HCT116 (cell line): ENCODE measurements around the gene SH2B3. TPM values are rescaled to one million over a fixed set of nuclear protein-coding genes. Genes with fewer than 3 reads are reported as not detected.

Source experiments
- ATAC-seq: fragments of 200-7000 bp; cut with Tn5 transposase; 2 replicates; pipeline ENCODE4 v1.9.1; 2020; ENCODE audit warnings: mild to moderate bottlenecking, moderate library complexity
- BruUV-seq: library from RNA; stranded (reverse); fragments of 400-500 nt; replicated peaks from 2 replicates; lab custom pipeline; 2021; lab: Mats Ljungman, UMichigan
- CTCF ChIA-PET: fragments of 300-600 bp; sonication (Branson Sonifier 250); formaldehyde crosslinking; loops from one replicate; lab custom pipeline; 2021; ENCODE audit warnings: antibody characterized with exemption; lab: Charles Lee
- POLR2A ChIA-PET: fragments of 300-600, 350-600 bp; sonication (Branson Sonifier 250); formaldehyde crosslinking; loops from one replicate; lab custom pipeline; 2021; ENCODE audit warnings: antibody characterized with exemption; lab: Charles Lee
- RAD21 ChIA-PET, 2 experiments: fragments of 300-600 bp; sonication (Branson Sonifier 250); formaldehyde crosslinking; loops; one replicate each; lab custom pipeline; 2023; ENCODE audit warnings: low total read pairs in 2 of 2; ENCODE audit not compliant: uncharacterized antibody in 2 of 2, unreplicated experiment in 2 of 2, low non-redundant PET in 1 of 2; lab: Charles Lee
- DNase-seq: peaks from one replicate; pipeline ENCODE4 v3.0.0-alpha.2; 2010; ENCODE audit warnings: low read depth, low spot score
- H2AFZ ChIP-seq: fragments of 200-600 bp; shearing (Covaris generic), sonication (generic); 2 replicates; pipeline ENCODE4 v1.6.1; 2017; ENCODE audit warnings: low read depth, mixed run types, mixed read lengths, antibody characterized with exemption, low read length; ENCODE audit not compliant: poor library complexity, severe bottlenecking
- H3K27ac ChIP-seq: 2 replicates; pipeline ENCODE4 v1.5.1; 2012; ENCODE audit warnings: low read depth, low read length
- H3K27me3 ChIP-seq: fragments of 200-600 bp; sonication (generic); 2 replicates; pipeline ENCODE4 v1.6.1; 2016; ENCODE audit warnings: mixed run types, low read length, mixed read lengths; ENCODE audit not compliant: insufficient read depth
- H3K36me3 ChIP-seq, 2 experiments: fragments of 200-500 bp in 1 of 2; fragments of 200-600 bp in 1 of 2; sonication (Bioruptor generic) in 1 of 2; sonication (generic) in 1 of 2; 2 replicates each; pipeline versions ENCODE4 v1.5.1 to v1.6.1; 2014 to 2016; ENCODE audit warnings: low read length in 2 of 2, inconsistent platforms in 1 of 2, mixed read lengths in 1 of 2, mixed run types in 1 of 2; ENCODE audit not compliant: insufficient read depth in 2 of 2, control insufficient read depth in 1 of 2
- H3K4me1 ChIP-seq, 2 experiments: fragments of 200-600 bp in 1 of 2; sonication (generic) in 1 of 2; 2 replicates each; pipeline versions ENCODE4 v1.5.1 to v1.6.1; 2012 to 2017; ENCODE audit warnings: low read length in 2 of 2, inconsistent platforms in 1 of 2, mild to moderate bottlenecking in 1 of 2, mixed read lengths in 1 of 2, mixed run types in 1 of 2, moderate library complexity in 1 of 2; ENCODE audit not compliant: insufficient read depth in 2 of 2, control insufficient read depth in 1 of 2
- H3K4me2 ChIP-seq: fragments of 200-600 bp; sonication (generic); 2 replicates; pipeline ENCODE4 v1.6.1; 2017; ENCODE audit warnings: mixed run types, low read length, mixed read lengths
- H3K4me3 ChIP-seq, 2 experiments: fragments of 200-600 bp in 1 of 2; sonication (generic) in 1 of 2; replicated peaks in 1 of 2; 2 replicates each; pipeline ENCODE4 v1.5.1; 2011 to 2016; ENCODE audit warnings: low read length in 2 of 2, control low read depth in 1 of 2, low read depth in 1 of 2, mild to moderate bottlenecking in 1 of 2, mixed read lengths in 1 of 2, mixed run types in 1 of 2
- H3K79me2 ChIP-seq: fragments of 200-600 bp; sonication (generic); 2 replicates; pipeline ENCODE4 v1.6.1; 2017; ENCODE audit warnings: mild to moderate bottlenecking, mixed run types, low read length, moderate library complexity, mixed read lengths; ENCODE audit not compliant: insufficient read depth
- H3K9ac ChIP-seq: fragments of 200-600 bp; sonication (generic); 2 replicates; pipeline ENCODE4 v1.6.1; 2016; ENCODE audit warnings: low read length, mixed read lengths
- H3K9me2 ChIP-seq: fragments of 200-600 bp; sonication (generic), shearing (Covaris generic); 2 replicates; pipeline ENCODE4 v1.6.1; 2017; ENCODE audit warnings: mixed run types, mild to moderate bottlenecking, moderate library complexity; ENCODE audit not compliant: insufficient read depth
- H3K9me3 ChIP-seq, 2 experiments: fragments of 200-500 bp in 1 of 2; fragments of 200-600 bp in 1 of 2; sonication (Bioruptor generic) in 1 of 2; sonication (generic) in 1 of 2; 2 replicates each; pipeline ENCODE4 v1.6.1; 2014 to 2017; ENCODE audit warnings: low read length in 2 of 2, mixed read lengths in 2 of 2, inconsistent platforms in 1 of 2, low read depth in 1 of 2, mild to moderate bottlenecking in 1 of 2, mixed run types in 1 of 2, moderate library complexity in 1 of 2; ENCODE audit not compliant: control insufficient read depth in 1 of 2, insufficient read depth in 1 of 2
- H4K20me1 ChIP-seq: fragments of 200-600 bp; sonication (generic), shearing (Covaris generic); 2 replicates; pipeline ENCODE4 v1.6.1; 2017; ENCODE audit warnings: mixed run types, mild to moderate bottlenecking, moderate library complexity; ENCODE audit not compliant: insufficient read depth
- ELF1 ChIP-seq: IDR thresholded peaks from 2 replicates; pipeline ENCODE4 v1.6.1; 2012; ENCODE audit warnings: low read depth, borderline replicate concordance
- EZH2phosphoT487 ChIP-seq: fragments of 200-600 bp; IDR thresholded peaks from 2 replicates; pipeline ENCODE4 v1.6.1; 2018; ENCODE audit warnings: antibody characterized with exemption, borderline replicate concordance
- FOSL1 ChIP-seq: IDR thresholded peaks from 2 replicates; pipeline ENCODE4 v1.6.1; 2012; ENCODE audit warnings: low read depth
- JUND ChIP-seq: IDR thresholded peaks from 2 replicates; pipeline ENCODE4 v1.6.1; 2012
- POLR2A ChIP-seq: IDR thresholded peaks from 2 replicates; pipeline ENCODE4 v1.7.0; 2011; ENCODE audit warnings: borderline replicate concordance; ENCODE audit not compliant: insufficient read depth, insufficient read length; ENCODE audit errors: extremely low read depth
- POLR2AphosphoS5 ChIP-seq: IDR thresholded peaks from 2 replicates; pipeline ENCODE4 v1.6.1; 2011; ENCODE audit warnings: mild to moderate bottlenecking, low read depth, low read length, moderate library complexity
- RAD21 ChIP-seq: IDR thresholded peaks from 2 replicates; pipeline ENCODE4 v1.6.1; 2012; ENCODE audit warnings: low read depth, mild to moderate bottlenecking
- SIN3A ChIP-seq: IDR thresholded peaks from 2 replicates; pipeline ENCODE4 v1.6.1; 2012; ENCODE audit warnings: low read depth
- SRF ChIP-seq: IDR thresholded peaks from 2 replicates; pipeline ENCODE4 v1.6.1; 2012; ENCODE audit warnings: low read depth
- TCF7L2 ChIP-seq: IDR thresholded peaks from 2 replicates; pipeline ENCODE4 v1.7.0; 2011; ENCODE audit warnings: borderline replicate concordance, inconsistent platforms; ENCODE audit not compliant: insufficient read depth, insufficient read length; ENCODE audit errors: extremely low read depth
- YY1 ChIP-seq: IDR thresholded peaks from 2 replicates; pipeline ENCODE4 v1.6.1; 2011; ENCODE audit warnings: low read length, low read depth, moderate library complexity, mild to moderate bottlenecking; ENCODE audit not compliant: insufficient replicate concordance; ENCODE audit errors: extremely low read depth
- ZFX ChIP-seq: fragments of 450-650 bp; IDR thresholded peaks from 2 replicates; pipeline ENCODE4 v1.6.1; 2017
- intact Hi-C: fragments of 100-400 bp; cut with micrococcal nuclease; formaldehyde crosslinking; loops from 2 replicates; pipeline ENCODE4 v1.10.0; 2022
- total RNA-seq: library from RNA; stranded (reverse); gene quantifications from one replicate; pipeline ENCODE4 v1.2.1, GENCODE V29; 2021; ENCODE audit not compliant: unreplicated experiment
- TF ChIP-seq, protein P1 (sequence below): IDR thresholded peaks from 2 replicates; pipeline ENCODE4 v1.6.1; 2012; ENCODE audit warnings: low read depth
- TF ChIP-seq, protein P2 (sequence below): IDR thresholded peaks from 2 replicates; pipeline ENCODE4 v1.6.1; 2012
- TF ChIP-seq, protein P3 (sequence below): IDR thresholded peaks from 2 replicates; pipeline ENCODE4 v1.6.1; 2012

The SH2B3 gene
- total RNA-seq, 1 experiment from 2014 or later: 17.3 TPM

DNA sequence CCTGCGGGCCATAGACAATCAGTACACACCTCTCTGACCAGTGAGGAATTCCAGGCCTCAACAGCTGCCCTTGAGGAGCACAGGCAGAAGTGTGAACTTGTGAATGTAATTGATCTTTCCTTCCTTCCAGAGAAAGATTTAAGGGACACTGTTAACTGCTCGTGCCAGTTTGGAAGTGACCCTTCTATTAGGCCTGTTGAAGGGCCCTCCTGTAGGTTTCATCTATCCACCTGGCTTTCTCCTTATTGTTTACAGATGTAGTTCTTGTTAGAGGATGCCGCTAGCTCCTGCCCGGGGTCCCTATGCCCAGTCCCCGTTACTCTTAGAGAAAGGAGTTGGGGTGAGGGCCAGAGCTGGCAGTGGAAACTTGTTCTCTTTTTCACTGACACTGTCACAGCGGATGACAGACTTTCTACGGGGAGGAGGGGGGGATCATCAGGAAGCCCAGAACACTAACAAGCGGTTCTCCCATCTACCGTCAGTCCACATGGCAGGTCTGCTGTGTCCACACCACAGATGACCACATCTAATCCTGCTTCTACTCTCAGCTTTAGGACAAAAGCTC lies 42.6 kb downstream of the SH2B3 start:
- H3K4me3 ChIP-seq: no peak overlapping the region
- H3K27ac ChIP-seq: no peak overlapping the region
- ChIA-PET RAD21 (no interaction called here), CTCF (no interaction called here), POLR2A (interaction anchor here (1.0 kb wide), 1 partner anchor 10 kb away, joined by 3 read pairs; no protein-coding TSS in a partner anchor)
- no peaks in the 10 kb centered on the region for H3K79me2 ChIP-seq
- no peaks in the 10 kb centered on the region for H3K27me3 ChIP-seq
- no TSS peak for BruUV-seq
- peaks cover 33 to 36% of the 10 kb centered on the region in 2 experiments; a peak in 3 of 4 replicates for H3K36me3 ChIP-seq
- H3K9me2 ChIP-seq: no peaks in the 10 kb centered on the region
- DNase-seq (no peak), ATAC-seq (no peak)
- H4K20me1 ChIP-seq: no peaks in the 10 kb centered on the region; the same call in 1 of the 2 replicates
- TF ChIP-seq ELF1 (no peak), FOSL1 (no peak), POLR2A (no peak), POLR2AphosphoS5 (no peak), EZH2phosphoT487 (no peak)
- H3K9ac ChIP-seq: no peak overlapping the region
- no peak overlapping the region for H3K4me2 ChIP-seq
- H3K9me3 ChIP-seq: no peaks in the 10 kb centered on the region
- no peak overlapping the region for H2AFZ ChIP-seq
- no peaks in the 10 kb centered on the region for H3K4me1 ChIP-seq
- intact Hi-C loops: no loop called here

DNA sequence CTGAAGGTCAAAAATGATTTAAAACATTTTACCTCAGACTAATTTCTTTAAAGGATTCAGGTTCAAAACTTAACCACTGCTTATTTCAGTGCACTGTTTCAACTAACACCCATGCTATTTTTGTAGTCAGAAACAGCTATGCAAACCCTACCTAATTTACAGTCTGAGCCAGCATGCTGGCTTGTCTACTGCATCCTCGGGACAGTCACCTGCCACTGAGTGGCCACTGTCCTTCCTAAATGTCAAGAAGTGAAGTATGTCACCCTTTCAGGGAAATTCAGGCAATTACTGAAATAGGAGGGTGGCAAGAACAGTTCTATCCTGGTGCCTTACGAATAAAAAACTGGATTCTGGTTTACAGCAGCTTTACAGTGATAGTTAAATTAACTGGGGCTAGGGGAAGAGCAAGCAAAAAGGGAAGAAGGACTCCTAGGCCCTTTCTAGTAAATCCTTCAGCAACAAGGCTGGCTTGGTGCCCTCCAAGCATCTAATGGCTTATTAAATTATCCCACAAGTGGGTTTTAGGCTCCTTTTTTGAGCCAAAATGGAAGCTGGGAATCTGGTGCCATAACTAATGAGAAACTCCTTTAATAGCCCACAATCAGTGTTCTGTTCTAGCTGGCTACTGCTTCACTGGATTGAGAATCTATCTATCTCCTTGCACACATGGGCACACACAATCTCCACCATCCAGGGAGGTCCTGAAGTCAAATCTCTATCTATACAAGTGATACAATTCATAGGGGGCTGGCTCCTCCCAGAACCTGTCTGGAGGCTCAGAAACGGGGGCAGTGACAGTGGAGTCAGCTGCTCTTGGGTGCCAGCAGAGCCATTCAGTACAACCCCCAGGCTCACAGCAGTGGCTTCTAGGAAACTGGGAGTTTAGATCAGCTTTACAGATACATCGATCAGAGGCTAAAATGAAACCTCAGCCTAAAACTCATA lies 43.4 kb downstream of the SH2B3 start:
- Histone ChIP-seq H3K4me3 (no peak overlapping the region), H3K4me2 (no peak overlapping the region), H3K36me3 (peaks cover 40% of the 10 kb centered on the region in 2 experiments; a peak in 3 of 4 replicates), H3K27ac (no peak overlapping the region), H2AFZ (no peak overlapping the region), H3K9me2 (no peaks in the 10 kb centered on the region), H3K9ac (no peak overlapping the region), H4K20me1 (no peaks in the 10 kb centered on the region; the same call in 1 of the 2 replicates), H3K79me2 (no peaks in the 10 kb centered on the region), H3K4me1 (no peaks in the 10 kb centered on the region), H3K27me3 (no peaks in the 10 kb centered on the region), H3K9me3 (no peaks in the 10 kb centered on the region)
- ChIA-PET RAD21 (no interaction called here), POLR2A (interaction anchor here (1.0 kb wide), 1 partner anchor 10 kb away, joined by 3 read pairs; no protein-coding TSS in a partner anchor), CTCF (interaction anchor here (4.2 kb wide), 1 partner anchor 51 kb away, joined by 94 read pairs; no protein-coding TSS in a partner anchor)
- ATAC-seq: no peak
- BruUV-seq: TSS peak; percentile 30
- DNase-seq: no peak
- intact Hi-C loops: no loop called here
- TF ChIP-seq, protein P1, sequence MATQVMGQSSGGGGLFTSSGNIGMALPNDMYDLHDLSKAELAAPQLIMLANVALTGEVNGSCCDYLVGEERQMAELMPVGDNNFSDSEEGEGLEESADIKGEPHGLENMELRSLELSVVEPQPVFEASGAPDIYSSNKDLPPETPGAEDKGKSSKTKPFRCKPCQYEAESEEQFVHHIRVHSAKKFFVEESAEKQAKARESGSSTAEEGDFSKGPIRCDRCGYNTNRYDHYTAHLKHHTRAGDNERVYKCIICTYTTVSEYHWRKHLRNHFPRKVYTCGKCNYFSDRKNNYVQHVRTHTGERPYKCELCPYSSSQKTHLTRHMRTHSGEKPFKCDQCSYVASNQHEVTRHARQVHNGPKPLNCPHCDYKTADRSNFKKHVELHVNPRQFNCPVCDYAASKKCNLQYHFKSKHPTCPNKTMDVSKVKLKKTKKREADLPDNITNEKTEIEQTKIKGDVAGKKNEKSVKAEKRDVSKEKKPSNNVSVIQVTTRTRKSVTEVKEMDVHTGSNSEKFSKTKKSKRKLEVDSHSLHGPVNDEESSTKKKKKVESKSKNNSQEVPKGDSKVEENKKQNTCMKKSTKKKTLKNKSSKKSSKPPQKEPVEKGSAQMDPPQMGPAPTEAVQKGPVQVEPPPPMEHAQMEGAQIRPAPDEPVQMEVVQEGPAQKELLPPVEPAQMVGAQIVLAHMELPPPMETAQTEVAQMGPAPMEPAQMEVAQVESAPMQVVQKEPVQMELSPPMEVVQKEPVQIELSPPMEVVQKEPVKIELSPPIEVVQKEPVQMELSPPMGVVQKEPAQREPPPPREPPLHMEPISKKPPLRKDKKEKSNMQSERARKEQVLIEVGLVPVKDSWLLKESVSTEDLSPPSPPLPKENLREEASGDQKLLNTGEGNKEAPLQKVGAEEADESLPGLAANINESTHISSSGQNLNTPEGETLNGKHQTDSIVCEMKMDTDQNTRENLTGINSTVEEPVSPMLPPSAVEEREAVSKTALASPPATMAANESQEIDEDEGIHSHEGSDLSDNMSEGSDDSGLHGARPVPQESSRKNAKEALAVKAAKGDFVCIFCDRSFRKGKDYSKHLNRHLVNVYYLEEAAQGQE: no peak
- TF ChIP-seq RAD21 (no peak), TCF7L2 (no peak), JUND (no peak), POLR2AphosphoS5 (no peak), YY1 (no peak), SRF (no peak), ZFX (no peak), EZH2phosphoT487 (no peak), SIN3A (no peak)
- TF ChIP-seq, protein P2, sequence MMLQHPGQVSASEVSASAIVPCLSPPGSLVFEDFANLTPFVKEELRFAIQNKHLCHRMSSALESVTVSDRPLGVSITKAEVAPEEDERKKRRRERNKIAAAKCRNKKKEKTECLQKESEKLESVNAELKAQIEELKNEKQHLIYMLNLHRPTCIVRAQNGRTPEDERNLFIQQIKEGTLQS: no peak
- TF ChIP-seq, protein P3, sequence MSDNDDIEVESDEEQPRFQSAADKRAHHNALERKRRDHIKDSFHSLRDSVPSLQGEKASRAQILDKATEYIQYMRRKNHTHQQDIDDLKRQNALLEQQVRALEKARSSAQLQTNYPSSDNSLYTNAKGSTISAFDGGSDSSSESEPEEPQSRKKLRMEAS: no peak
